Activated CD8-positive, alpha-beta memory T cell treated with anti-CD3 and anti-CD28 coated beads for 48 hours (primary cell): ENCODE measurements around the gene WDR7.

Experiments used
- DNase-seq, 3 experiments: peaks; one replicate each; pipeline ENCODE4 v3.0.0-alpha.2; 2020; ENCODE audit warnings: low read depth in 2 of 3, low spot score in 2 of 3

The WDR7 gene

DNA sequence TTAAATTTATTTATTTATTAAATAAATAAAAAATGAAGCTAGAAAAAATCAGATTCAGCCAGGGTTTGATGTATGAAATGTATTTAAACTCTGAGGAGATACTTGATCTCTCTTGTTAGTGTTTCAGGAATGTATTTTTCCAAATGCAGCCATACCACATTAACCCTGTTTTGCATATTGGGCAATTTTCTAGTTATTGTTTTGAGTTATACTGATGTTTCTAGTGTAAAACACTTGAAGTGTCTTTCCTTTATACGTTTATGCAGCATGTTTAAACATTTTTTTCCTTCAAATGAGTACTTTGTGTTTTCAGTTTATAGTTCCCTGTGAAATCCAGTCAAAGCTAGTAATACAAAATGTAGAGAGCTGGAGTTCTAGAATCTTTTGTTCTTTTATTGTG, 69.9 kb downstream of the WDR7 start:
- DNase-seq = no peak

- DNase-seq = no peak
These were observed 70.3 kb downstream of the WDR7 start for GRCh38 chr18:56721491-56721890.

DNA sequence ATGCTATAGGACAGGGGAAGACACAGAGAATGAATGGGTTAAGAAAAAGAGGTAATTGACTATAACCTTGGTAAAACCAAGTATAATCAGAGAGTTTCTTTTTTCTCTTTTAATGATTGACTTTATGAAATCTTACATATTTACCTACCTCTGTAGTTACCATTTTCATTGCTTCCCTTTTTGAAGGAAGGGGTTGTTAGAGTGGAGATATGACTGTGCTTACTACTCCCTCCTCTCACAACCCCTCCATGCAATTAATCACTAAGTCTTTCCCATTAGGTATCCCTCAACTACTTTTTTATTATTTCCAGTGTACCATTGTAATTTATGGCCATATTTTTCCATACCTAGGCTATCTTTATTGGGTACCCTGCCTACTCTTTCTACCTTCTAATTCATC, 71.4 kb downstream of the WDR7 start:
- no peak for DNase-seq

DNA sequence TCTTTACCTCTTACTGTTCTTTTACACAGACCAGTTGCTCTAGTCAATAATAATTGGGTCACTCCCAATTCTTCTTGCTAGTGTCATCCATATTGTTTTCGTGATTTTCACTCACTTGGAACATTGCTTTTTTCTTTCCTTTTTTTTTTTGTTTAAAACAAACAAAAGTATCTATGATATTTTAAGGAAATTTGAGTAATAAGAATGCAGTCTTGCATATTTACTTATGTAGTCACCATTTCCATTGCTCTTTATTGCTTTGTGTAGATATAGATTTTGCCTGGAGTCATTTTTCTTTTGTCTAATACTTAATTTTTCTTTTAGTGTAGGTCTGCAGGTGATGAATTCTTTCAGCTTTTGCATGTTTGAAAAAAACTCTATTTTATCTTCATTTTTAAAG, 71.9 kb downstream of the WDR7 start:
- no peak for DNase-seq

DNA sequence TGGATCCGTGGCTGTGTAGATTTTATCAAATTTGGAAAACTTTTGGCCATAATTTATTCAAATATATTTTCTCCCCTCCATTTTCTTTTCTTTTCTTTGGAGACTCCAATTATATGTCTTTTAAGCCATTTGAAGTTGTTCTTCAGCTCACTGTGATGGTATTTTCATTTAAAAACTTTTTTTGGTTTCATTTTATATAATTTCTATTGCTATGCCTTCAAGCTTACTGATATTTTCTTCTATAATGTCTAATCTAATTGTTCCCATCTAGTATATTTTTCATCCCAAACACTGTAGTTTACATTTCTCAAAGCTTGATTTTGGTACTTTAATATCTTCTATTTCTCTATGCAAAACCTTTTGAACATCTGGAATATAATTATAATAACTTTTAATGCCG, 72.5 kb downstream of the WDR7 start:
- DNase-seq = no peak

DNA sequence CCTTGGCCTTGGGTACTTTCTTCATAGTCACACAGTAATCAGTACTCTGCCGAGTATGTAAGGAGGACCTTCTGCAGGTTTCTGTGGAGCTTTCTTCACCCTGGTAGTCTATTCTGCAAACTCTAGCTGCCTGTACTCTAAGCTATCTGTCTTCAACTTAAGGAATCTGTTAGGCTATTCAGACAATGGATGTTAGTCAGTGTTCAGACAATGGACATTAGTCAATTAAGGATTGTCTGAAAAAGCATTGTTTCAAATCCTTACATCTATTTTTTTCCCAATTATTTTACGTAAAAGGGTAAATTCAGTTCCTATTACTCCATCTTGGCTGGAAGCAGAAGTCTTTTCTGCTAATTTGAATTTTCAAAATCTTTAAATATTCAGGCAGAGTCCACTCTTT, 75.7 kb downstream of the WDR7 start:
- DNase-seq = no peak

- peak in 1 of 3 experiments; percentile 10 for DNase-seq
These were observed 76.2 kb downstream of the WDR7 start for GRCh38 chr18:56727399-56727798.

GRCh38 chr18:56728741-56729140, 77.6 kb downstream of the WDR7 start:
- DNase-seq = no peak

- no peak for DNase-seq
These were observed 87.0 kb downstream of the WDR7 start for GRCh38 chr18:56738184-56738583.

GRCh38 chr18:56739731-56740130, 88.6 kb downstream of the WDR7 start:
- DNase-seq = no peak

DNA sequence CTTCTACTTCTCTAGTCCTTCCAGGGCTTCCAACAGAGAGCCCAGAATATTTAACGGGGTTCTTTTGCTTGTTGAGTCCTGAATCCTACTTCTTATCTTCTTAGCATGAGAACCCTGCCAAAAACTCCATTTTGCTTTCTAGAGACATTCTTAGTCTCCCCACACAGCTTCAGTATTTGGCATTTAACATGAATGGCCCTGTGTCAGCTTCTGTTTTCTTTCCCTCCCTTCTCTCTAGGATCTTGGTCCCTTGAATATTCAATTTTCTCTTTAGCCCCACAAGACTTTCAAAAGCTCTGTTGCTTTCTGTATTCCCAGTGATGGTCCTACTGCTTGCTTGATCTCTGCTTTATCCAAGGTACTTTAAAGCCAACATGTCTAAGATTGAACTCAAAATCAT, 89.5 kb downstream of the WDR7 start:
- no peak for DNase-seq

DNA sequence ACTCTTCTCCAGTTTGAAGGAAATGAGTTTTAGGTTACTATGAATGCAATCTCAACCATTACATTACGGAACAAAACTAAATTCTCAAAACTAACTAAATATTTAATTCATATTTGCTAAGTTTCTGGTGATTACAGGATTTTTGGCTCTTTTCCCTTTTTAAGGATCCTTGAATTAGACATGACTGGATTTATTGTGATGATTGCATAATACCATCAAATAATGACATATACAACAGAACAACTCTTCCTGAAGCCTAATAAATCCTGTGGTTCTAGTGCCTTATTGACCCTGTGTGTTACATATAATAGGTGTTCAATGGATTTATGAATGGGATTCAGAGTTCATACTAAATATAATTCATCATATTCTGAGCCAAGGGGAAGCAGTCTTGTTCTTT, 90.5 kb downstream of the WDR7 start:
- no peak for DNase-seq

DNA sequence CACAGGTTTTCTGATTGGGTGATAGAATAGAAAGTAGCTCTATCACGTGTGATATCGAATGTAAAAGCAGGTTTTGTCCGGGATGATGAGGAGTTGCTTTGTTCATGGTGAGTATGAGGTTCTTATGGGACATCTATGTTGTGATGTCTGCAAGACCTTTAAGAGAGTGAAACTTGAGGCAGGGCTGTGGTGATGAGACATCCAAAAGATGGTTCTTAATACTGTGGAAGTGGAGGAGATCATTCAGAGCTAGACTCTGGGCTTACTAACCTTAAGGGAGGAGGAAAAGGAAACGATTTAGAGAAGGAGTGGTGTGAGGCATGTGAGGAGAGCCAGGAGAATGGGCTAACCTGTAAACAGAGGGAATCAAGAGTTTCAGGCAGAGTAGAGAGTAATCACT, 92.0 kb downstream of the WDR7 start:
- no peak for DNase-seq

GRCh38 chr18:56747032-56747658, 96.0 kb downstream of the WDR7 start:
- no peak for DNase-seq

DNA sequence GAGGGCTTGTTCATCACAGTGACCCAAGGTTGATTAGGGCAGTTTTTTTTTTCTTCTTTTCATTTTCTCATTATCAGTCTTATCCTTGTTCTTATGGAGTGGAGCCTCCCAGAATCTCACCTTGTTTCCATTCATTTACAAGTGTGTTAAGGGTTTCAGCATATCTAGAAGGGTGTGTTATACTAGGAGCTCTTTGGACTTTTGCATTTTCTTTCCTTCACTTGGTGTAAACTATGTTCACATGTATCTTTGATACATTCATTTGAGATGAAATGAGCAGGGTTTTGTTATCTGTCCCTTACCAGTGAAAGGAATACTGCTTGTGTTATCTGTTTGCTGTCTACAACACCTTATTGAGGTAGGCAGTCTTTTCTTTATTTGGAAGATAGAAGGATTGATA, 96.7 kb downstream of the WDR7 start:
- no peak for DNase-seq

- DNase-seq = no peak
These were observed 97.6 kb downstream of the WDR7 start for GRCh38 chr18:56748698-56749268.

DNA sequence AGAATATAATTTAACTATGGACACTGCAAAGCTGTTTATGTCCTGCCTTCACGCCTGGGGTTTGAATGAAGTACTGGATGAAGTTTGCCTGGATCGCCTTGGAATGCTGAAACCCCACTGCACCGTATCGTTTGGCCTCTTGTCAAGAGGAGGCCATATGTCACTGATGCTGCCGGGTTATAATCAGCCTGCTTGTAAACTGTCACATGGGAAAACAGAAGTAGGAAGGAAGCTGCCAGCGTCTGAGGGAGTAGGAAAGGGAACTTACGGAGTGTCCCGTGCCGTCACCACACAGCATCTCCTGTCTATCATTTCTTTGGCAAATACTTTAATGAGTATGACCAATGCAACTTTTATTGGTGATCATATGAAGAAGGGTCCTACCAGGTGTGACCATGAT, 105.8 kb downstream of the WDR7 start:
- no peak for DNase-seq

DNA sequence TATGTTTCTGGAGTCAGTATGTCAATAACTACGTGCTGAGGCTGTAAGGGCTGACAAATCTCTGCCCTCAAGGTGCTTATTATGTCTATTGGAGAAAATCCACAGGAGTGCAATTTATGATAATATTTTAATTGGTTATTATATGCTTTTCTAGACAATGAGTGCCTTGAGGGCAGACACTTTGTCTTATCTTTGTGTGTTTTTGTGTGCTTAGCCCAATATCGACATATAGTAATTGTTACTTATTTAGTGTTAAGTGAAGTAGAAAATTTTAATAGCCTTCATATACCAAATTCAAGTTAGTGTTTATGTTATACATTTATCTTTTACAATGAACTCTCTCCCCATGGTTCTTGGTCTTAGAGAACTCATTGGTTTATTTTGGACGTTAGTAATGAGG, 118.9 kb downstream of the WDR7 start:
- DNase-seq = no peak

- no peak for DNase-seq
These were observed 119.7 kb downstream of the WDR7 start for GRCh38 chr18:56770873-56771272.

- no peak for DNase-seq
These were observed 124.5 kb downstream of the WDR7 start for GRCh38 chr18:56775701-56776100.

GRCh38 chr18:56787390-56787789, 136.2 kb downstream of the WDR7 start:
- DNase-seq = no peak

GRCh38 chr18:56789004-56789888, 138.1 kb downstream of the WDR7 start:
- no peak for DNase-seq

DNA sequence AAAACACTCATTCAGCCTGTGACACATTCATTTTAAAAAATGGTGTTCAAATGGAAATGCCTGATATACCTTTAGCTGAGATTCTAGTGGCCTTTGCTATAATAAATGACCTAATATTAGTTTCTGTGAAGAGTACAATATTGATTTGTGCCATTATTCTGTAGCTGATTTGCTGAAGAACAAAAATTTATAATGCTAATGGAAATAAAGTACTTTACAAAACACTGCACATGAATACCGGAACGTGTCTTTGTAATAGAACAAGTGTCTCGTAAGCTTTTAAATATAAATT, 138.7 kb downstream of the WDR7 start:
- DNase-seq = no peak
